Cardiac muscle cell (in vitro differentiated cells and primary cell): ENCODE data around the gene RPL39. TPM values are rescaled to one million over a fixed set of nuclear protein-coding genes. Genes with fewer than 3 reads are reported as not detected.
A peak's percentile ranks its signal among the peaks of the same experiment; 100 is the strongest.
"Not testable (repeated sequence)": the region's sequence is repeated elsewhere in the genome, so short reads cannot be mapped to it uniquely, and the experiment has no call there.

Source experiments
- DNase-seq, 2 donors: peaks; one replicate each; pipeline versions ENCODE4 v3.0.0 to v3.0.0-alpha.2; 2010 to 2017; ENCODE audit warnings: low read depth in 1 of 2, low spot score in 1 of 2
- H3K27ac ChIP-seq: fragments of 200-600 bp; sonication (generic); 2 replicates; pipeline ENCODE4 v1.5.1; 2016
- H3K27me3 ChIP-seq: fragments of 200-600 bp; sonication (generic); 2 replicates; pipeline ENCODE4 v1.6.0; 2016; ENCODE audit warnings: control low read depth
- H3K36me3 ChIP-seq: fragments of 200-600 bp; sonication (generic); 2 replicates; pipeline ENCODE4 v1.5.1; 2016; ENCODE audit warnings: control low read depth
- H3K4me1 ChIP-seq: fragments of 200-600 bp; sonication (generic); 2 replicates; pipeline ENCODE4 v1.8.1; 2017; ENCODE audit warnings: low read depth, mild to moderate bottlenecking, mixed run types
- H3K4me3 ChIP-seq: fragments of 200-600 bp; sonication (generic); 2 replicates; pipeline ENCODE4 v1.5.1; 2016; ENCODE audit warnings: mild to moderate bottlenecking
- H3K9me3 ChIP-seq: fragments of 200-600 bp; sonication (generic); 2 replicates; pipeline ENCODE4 v1.5.1; 2017; ENCODE audit warnings: low read depth, mild to moderate bottlenecking, control low read depth
- CTCF ChIP-seq: IDR thresholded peaks from 2 replicates; pipeline ENCODE4 v1.5.1; 2012; ENCODE audit warnings: low read depth, mild to moderate bottlenecking, low read length
- polyA plus RNA-seq: library from polyadenylated mRNA; unstranded; fragments of >200 nt; fragmentation: Nextera tagmentation; extraction: Ambion mirVana; gene quantifications from 2 replicates; pipeline ENCODE4 v1.2.1, GENCODE V29; 2016
- total RNA-seq: library from RNA; depleted of rRNA; stranded (reverse); fragments of >200 nt; gene quantifications from 2 replicates; pipeline ENCODE4 v1.2.3, GENCODE V29; 2016

Gene RPL39
- total and polyA plus RNA-seq, 2 experiments from 2014 or later = 735 to 789 TPM

DNA sequence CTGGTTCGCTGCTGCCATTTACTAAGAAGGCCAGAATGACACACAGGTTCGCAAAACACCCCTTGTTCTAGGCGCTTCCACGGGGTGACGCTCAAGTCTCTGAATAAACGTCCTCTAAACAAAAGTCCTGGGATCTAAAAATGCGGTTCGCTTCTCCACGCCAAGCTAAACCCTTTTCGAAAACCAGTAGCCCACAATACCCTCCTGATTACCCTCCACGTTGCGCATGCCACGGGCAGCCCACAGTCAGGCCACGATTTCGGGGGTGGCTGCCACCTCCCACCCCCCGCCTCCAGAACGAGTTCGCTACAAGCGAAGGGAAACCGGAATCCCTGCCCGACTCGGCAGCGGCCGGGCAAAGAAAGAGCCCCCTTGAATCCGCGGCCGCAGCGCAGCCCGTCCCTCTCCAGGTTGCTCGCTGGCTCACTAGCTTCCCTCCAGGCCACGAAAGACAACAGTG lies 423 bp downstream of the RPL39 start:
- DNase-seq = peak; percentile 17 to 45
- peak; percentile 15 for TF ChIP-seq CTCF
- H3K27ac ChIP-seq = peak overlapping the region; percentile 99
- H3K36me3 ChIP-seq = peaks cover 6% of the 10 kb centered on the region
- H3K9me3 ChIP-seq = no peaks in the 10 kb centered on the region
- peaks cover 3% of the 10 kb centered on the region for H3K4me1 ChIP-seq
- no peaks in the 10 kb centered on the region for H3K27me3 ChIP-seq
- H3K4me3 ChIP-seq = peak overlapping the region; percentile 63

GRCh38 chrX:119784747-119785446 lies 6.5 kb downstream of the RPL39 start:
- Histone ChIP-seq H3K4me3 (no peak overlapping the region), H3K36me3 (peaks cover 17% of the 10 kb centered on the region), H3K9me3 (no peaks in the 10 kb centered on the region), H3K27me3 (no peaks in the 10 kb centered on the region), H3K27ac (no peak overlapping the region), H3K4me1 (peaks cover 3% of the 10 kb centered on the region)
- DNase-seq = peak in 1 of 2 donors; percentile 41
- peak; percentile 59 for TF ChIP-seq CTCF

DNA sequence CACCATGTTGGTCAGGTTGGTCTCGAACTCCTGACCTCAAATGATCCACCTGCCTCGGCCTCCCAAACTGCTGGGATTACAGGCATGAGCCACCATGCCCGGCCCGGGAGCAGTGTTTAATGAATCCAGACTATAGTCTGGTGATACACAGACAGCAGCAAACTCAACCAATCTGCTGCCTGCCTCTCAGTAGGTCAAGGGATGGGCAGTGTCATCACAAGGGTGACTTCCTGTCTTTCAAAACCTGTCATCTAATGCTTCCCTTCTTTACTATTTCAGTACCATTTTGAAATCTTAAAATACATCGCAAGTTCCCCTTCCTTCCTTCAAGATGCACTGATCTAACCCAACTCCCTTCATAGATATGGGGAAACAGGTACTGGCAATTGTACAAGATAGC lies 8.4 kb downstream of the RPL39 start:
- Histone ChIP-seq H3K36me3 (peaks cover 17% of the 10 kb centered on the region), H3K27me3 (no peaks in the 10 kb centered on the region), H3K4me3 (no peak overlapping the region), H3K27ac (no peak overlapping the region), H3K9me3 (no peaks in the 10 kb centered on the region), H3K4me1 (no peaks in the 10 kb centered on the region)
- no peak for DNase-seq
- TF ChIP-seq CTCF = no peak

GRCh38 chrX:119778829-119779228 lies 12.6 kb downstream of the RPL39 start:
- no peak overlapping the region for H3K4me3 ChIP-seq
- H3K36me3 ChIP-seq = no peaks in the 10 kb centered on the region
- no peak for TF ChIP-seq CTCF
- no peaks in the 10 kb centered on the region for H3K4me1 ChIP-seq
- no peaks in the 10 kb centered on the region for H3K9me3 ChIP-seq
- DNase-seq = no peak
- no peak overlapping the region for H3K27ac ChIP-seq
- no peaks in the 10 kb centered on the region for H3K27me3 ChIP-seq

DNA sequence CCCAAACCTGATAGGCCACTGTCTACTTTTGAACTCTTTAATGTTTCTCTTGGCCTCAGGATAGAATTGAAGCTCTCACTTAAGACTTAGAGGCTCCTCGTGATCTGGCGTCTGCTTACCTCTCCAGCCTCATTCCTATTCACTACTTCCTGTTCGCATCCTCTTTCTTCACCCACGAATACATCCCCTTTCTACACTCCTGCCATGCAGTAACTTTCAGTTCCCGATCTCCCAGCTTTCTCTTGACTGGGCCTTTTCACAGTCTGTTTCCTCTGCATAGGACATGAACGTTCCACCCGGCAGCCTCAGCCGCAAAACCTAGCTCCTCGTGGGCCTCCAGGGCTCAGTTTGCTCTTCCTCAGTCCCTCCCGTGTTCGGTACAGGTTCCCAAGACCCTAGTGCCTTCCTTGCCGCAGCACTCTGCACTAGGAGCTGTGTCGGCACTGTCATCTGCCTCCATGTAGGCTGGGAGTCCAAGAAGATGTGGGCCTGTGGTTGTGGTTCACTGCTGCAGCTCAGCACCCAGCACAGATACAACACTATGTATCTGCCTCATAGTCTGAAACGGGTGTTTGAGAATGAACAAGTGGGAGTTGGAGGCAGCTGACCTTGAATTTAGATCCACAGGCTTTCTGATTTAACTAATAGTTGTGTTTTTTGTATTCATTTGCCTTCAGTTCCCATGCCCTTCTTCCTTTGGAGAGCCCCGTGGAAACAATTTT lies 15.8 kb downstream of the RPL39 start:
- no peak for DNase-seq
- no peak overlapping the region for H3K27ac ChIP-seq
- H3K4me1 ChIP-seq = no peaks in the 10 kb centered on the region
- no peaks in the 10 kb centered on the region for H3K27me3 ChIP-seq
- no peak overlapping the region for H3K4me3 ChIP-seq
- no peak for TF ChIP-seq CTCF
- H3K9me3 ChIP-seq = no peaks in the 10 kb centered on the region
- H3K36me3 ChIP-seq = no peaks in the 10 kb centered on the region

GRCh38 chrX:119769388-119769787 lies 22.0 kb downstream of the RPL39 start:
- not testable (repeated sequence) for H3K27ac ChIP-seq, DNase-seq, H3K27me3 ChIP-seq, H3K4me1 ChIP-seq, H3K9me3 ChIP-seq, H3K4me3 ChIP-seq, H3K36me3 ChIP-seq

DNA sequence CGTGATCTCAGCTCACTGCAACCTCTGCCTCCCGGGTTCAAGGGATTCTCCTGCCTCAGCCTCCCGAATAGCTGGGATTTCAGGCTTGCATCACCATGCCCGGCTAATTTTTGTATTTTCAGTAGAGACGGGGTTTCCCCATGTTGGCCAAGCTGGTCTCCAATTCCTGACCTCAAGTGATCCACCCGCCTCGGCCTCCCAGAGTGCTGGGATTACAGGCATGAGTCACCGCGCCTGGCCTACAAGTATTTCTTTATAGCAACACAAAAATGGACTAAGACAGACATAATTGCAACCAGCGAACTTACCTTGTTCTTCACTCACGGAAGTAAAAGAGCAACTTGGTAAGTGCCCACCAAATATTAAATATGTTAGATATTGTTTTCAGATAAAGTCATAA lies 23.0 kb downstream of the RPL39 start:
- H3K36me3 ChIP-seq, H3K9me3 ChIP-seq, H3K4me3 ChIP-seq, H3K27me3 ChIP-seq, H3K27ac ChIP-seq, H3K4me1 ChIP-seq: not testable (repeated sequence)
- peak in 1 of 2 donors; percentile 48 for DNase-seq
